ENCODE measurements around the gene NOC2L.
"Not testable (repeated sequence)": the region's sequence is repeated elsewhere in the genome, so short reads cannot be mapped to it uniquely, and the experiment has no call there.

Gene NOC2L

DNA sequence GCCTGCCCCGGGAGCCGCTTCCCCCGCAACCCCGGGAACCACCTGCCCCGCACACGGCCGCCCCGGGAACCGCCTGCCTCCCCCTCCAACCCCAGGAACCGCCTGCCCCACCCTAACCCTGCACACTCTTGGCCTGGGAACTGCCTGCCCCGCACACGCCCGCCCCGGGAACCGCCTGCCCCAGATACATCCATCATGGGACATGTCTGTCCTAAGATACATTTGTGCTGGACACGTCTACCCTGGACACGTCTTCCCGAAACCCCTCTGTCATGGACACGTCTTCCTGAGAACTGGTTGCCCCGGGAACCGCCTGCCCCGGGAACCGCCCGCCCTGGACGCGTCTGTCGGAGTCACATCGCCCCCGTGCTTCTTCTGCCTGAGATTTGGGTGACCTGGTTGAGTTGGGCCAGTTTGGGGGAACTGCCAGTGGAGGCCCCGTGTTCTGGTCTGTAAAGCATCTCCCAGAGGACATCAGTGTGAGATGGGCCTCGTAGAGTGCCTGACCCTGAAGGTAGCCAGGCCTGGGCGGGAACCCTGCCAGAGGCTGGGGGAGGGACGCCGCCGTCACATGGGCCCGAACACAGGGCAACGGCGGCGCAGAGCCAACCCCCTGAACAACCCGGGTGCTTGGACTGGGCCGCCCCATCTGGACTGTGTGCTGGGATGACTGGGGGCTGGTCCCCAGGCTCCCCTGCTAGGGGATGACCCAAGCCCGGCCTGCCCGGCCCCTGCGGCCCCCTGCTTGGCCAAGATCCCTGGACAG lies 19.2 kb upstream of the NOC2L start:
- TF ChIP-seq, protein P1, sequence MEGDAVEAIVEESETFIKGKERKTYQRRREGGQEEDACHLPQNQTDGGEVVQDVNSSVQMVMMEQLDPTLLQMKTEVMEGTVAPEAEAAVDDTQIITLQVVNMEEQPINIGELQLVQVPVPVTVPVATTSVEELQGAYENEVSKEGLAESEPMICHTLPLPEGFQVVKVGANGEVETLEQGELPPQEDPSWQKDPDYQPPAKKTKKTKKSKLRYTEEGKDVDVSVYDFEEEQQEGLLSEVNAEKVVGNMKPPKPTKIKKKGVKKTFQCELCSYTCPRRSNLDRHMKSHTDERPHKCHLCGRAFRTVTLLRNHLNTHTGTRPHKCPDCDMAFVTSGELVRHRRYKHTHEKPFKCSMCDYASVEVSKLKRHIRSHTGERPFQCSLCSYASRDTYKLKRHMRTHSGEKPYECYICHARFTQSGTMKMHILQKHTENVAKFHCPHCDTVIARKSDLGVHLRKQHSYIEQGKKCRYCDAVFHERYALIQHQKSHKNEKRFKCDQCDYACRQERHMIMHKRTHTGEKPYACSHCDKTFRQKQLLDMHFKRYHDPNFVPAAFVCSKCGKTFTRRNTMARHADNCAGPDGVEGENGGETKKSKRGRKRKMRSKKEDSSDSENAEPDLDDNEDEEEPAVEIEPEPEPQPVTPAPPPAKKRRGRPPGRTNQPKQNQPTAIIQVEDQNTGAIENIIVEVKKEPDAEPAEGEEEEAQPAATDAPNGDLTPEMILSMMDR (IDR thresholded peaks at IDR 0.05; ENCODE audit: low read depth, low read length, missing control alignments), result no peak
- no peak overlapping the region for H3K4me3 ChIP-seq (ENCODE audit: low read depth, low read length)
- DNase-seq (ENCODE audit: low read depth), result no peak

DNA sequence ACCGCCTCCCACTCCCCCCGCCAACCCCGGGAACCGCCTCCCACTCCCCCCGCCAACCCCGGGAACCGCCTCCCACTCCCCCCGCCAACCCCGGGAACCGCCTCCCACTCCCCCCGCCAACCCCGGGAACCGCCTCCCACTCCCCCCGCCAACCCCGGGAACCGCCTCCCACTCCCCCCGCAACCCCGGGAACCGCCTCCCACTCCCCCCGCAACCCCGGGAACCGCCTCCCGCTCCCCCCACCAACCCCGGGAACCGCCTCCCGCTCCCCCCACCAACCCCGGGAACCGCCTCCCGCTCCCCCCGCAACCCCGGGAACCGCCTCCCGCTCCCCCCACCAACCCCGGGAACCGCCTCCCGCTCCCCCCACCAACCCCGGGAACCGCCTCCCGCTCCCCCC lies 17.7 kb upstream of the NOC2L start:
- not testable (repeated sequence) for DNase-seq (ENCODE audit: low read depth)

DNA sequence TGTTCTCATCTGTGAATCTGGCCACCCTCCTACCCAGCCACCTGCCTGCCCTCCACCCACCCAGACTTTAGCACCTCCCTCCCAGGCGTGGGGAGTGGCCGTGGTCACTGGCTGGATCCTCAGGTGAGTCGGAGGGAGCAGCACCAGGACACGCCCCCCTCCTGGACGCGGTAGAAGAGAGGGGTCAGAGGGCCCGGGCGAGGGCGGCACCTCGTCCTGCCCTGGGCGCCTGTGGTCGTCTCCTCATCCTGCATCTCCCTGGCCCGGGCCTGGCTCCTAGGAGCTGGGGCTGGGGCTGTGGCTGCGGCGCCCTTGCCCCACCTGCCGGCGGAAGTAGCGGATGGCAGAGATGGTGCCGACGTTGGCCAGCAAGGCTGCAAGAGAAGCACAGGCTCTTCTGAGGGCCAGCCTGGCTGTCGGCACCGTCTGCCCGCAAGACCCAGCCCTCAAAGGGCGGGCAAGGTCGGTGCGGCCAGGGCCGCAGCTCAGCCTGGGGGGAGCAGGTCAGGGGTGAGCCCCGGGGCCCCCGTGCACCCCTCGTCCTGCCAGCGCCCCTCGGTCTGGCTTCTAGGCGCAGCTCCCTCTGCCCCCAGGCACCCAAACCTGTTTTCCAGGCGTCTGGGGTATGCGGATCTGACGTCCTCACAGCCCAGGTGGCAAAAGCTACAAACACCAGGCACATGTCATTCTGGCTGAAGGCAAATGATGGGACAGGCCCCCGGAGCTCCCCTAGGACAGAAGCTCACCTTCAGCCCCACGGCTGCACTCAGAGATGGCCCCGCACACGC lies 17.0 kb upstream of the NOC2L start:
- TF ChIP-seq, protein P1 (IDR thresholded peaks at IDR 0.05; ENCODE audit: low read depth, low read length, missing control alignments), result peak; percentile 65
- peak overlapping the region; percentile 9; the same call in 1 of the 2 replicates for H3K4me3 ChIP-seq (ENCODE audit: low read depth, low read length)
- DNase-seq (ENCODE audit: low read depth), result no peak

More for the DNA sequence above, 17.7 kb upstream of the NOC2L start:
- not testable (repeated sequence) for H3K4me3 ChIP-seq (ENCODE audit: low read depth, low read length)

DNA sequence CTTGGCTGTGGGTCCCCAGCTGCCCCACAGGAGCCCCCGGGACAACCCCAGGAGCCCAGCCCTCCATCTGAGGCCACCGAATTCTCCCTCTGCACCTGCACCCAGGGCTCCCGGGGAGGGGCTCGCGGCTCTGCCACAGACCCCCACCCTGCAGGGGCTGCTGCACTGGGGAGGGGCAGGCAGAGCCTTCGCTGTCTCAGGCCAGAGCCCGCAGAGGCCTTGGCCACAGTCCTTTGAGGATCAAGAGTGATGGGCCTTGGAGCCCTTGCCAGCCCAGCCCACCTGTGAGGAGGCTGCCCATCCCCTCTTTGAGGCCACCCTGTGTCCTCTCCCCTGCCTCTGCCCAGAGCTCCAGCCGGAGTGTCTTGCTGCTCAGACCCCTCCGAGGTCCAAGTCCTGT lies 16.3 kb upstream of the NOC2L start:
- DNase-seq (ENCODE audit: low read depth), result no peak
- H3K4me3 ChIP-seq (ENCODE audit: low read depth, low read length), result no peak overlapping the region
- TF ChIP-seq, protein P1 (IDR thresholded peaks at IDR 0.05; ENCODE audit: low read depth, low read length, missing control alignments), result no peak

DNA sequence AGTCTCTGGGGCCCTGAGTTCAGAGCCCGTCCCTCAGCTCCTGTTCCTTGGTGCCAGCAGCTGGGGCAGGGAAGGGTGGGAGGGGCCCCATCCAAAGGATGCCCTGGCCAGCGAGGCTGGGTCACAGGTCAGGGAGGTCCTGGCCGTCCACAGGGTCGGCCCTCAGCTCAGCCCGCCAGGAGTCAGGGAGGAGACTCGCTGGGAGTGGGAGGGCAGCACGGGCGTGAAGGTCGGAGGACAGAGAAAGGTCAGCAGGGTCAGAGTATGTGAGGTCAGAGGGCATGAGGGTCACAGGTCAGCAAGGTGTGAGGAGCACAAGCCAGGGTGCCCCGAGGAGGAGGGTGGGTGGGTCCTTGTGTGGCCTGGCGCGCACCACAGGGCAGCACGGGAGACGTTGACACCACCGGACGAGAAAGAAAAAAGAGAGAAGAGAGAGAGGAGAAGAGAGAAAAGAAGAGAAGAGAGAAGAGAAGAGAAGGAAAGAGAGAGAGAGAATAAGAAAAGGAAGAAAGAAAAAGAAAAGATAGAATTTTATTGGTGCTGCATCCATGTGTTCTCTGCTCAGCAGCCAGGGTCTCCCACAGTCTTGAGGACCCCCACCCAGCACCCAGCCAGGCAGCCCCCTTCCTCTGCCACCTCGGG lies 15.8 kb upstream of the NOC2L start:
- no peak overlapping the region for H3K4me3 ChIP-seq (ENCODE audit: low read depth, low read length)
- no peak for DNase-seq (ENCODE audit: low read depth)
- TF ChIP-seq, protein P1 (IDR thresholded peaks at IDR 0.05; ENCODE audit: low read depth, low read length, missing control alignments), result no peak

DNA sequence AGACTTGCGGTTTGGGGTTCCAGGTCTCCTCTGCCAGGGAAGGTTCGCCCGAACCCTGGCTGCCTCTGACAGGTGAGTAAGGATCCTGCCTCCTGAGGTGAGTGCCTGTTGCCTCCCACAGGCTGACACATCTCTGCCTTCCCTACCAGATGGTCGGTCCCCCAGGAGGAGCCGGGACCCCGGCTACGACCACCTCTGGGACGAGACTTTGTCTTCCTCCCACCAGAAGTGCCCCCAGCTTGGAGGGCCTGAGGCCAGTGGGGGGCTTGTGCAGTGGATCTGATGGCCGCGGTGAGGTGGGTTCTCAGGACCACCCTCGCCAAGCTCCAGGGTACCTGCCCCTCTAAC lies 15.2 kb upstream of the NOC2L start:
- TF ChIP-seq, protein P1 (IDR thresholded peaks at IDR 0.05; ENCODE audit: low read depth, low read length, missing control alignments), result no peak
- no peak for DNase-seq (ENCODE audit: low read depth)
- H3K4me3 ChIP-seq (ENCODE audit: low read depth, low read length), result no peak overlapping the region
